Mesendoderm (in vitro differentiated cells): ENCODE data around the gene CFAP70.
"Not testable (repeated sequence)": the region's sequence is repeated elsewhere in the genome, so short reads cannot be mapped to it uniquely, and the experiment has no call there.

Experiments
- DNase-seq: peaks from one replicate; pipeline ENCODE4 v3.0.0; 2013
- H2AK5ac ChIP-seq: 2 replicates; pipeline ENCODE4 v1.6.1; 2013; ENCODE audit warnings: low read length, inconsistent platforms
- H2BK120ac ChIP-seq: 2 replicates; pipeline ENCODE4 v1.6.1; 2013; ENCODE audit warnings: low read depth, mild to moderate bottlenecking, low read length, moderate library complexity, mixed read lengths
- H2BK15ac ChIP-seq: replicated peaks from 2 replicates; pipeline ENCODE4 v1.6.1; 2013; ENCODE audit warnings: low read depth, mild to moderate bottlenecking, moderate library complexity
- H2BK5ac ChIP-seq: 2 replicates; pipeline ENCODE4 v1.6.1; 2013; ENCODE audit warnings: low read length, inconsistent platforms
- H3K18ac ChIP-seq: 2 replicates; pipeline ENCODE4 v1.6.1; 2013; ENCODE audit warnings: mild to moderate bottlenecking, low read length, mixed read lengths
- H3K23ac ChIP-seq: one replicate; pipeline ENCODE4 v1.6.1; 2013; ENCODE audit warnings: low read length
- H3K27ac ChIP-seq: 2 replicates; pipeline ENCODE4 v1.5.1; 2013; ENCODE audit warnings: low read depth, mild to moderate bottlenecking, inconsistent platforms, low read length, moderate library complexity
- H3K27me3 ChIP-seq: 2 replicates; pipeline ENCODE4 v1.6.1; 2013; ENCODE audit warnings: low read length, control low read depth, mild to moderate bottlenecking, inconsistent platforms; ENCODE audit not compliant: insufficient read depth, poor library complexity
- H3K36me3 ChIP-seq: 2 replicates; pipeline ENCODE4 v1.6.1; 2013; ENCODE audit warnings: low read length, inconsistent platforms; ENCODE audit not compliant: control insufficient read depth, insufficient read depth
- H3K4ac ChIP-seq: one replicate; pipeline ENCODE4 v1.6.1; 2013; ENCODE audit warnings: low read depth, mild to moderate bottlenecking, low read length, moderate library complexity
- H3K4me1 ChIP-seq: 2 replicates; pipeline ENCODE4 v1.6.1; 2013; ENCODE audit warnings: low read depth, low read length, inconsistent platforms; ENCODE audit not compliant: control insufficient read depth
- H3K4me2 ChIP-seq: 2 replicates; pipeline ENCODE4 v1.6.1; 2013; ENCODE audit warnings: low read length
- H3K4me3 ChIP-seq: 2 replicates; pipeline ENCODE4 v1.5.1; 2013; ENCODE audit warnings: mild to moderate bottlenecking, low read length
- H3K56ac ChIP-seq: one replicate; pipeline ENCODE4 v1.6.1; 2013; ENCODE audit warnings: low read length
- H3K79me1 ChIP-seq: 2 replicates; pipeline ENCODE4 v1.6.1; 2013; ENCODE audit warnings: low read length, inconsistent platforms
- H3K79me2 ChIP-seq: 2 replicates; pipeline ENCODE4 v1.6.1; 2013; ENCODE audit warnings: mild to moderate bottlenecking, low read length; ENCODE audit not compliant: control insufficient read depth, insufficient read depth
- H3K9ac ChIP-seq: 2 replicates; pipeline ENCODE4 v1.6.1; 2013; ENCODE audit warnings: low read length, inconsistent platforms
- H4K5ac ChIP-seq: one replicate; pipeline ENCODE4 v1.6.1; 2013; ENCODE audit warnings: low read length
- H4K8ac ChIP-seq: one replicate; pipeline ENCODE4 v1.6.1; 2013; ENCODE audit warnings: low read depth, mild to moderate bottlenecking, control low read depth, low read length, moderate library complexity
- WGBS: extraction: QIAGEN DNeasy Blood & Tissue Kit; methylation state at CpG from one replicate; pipeline ENCODE4 v1.1.7; 2013; ENCODE audit warnings: low lambda C conversion rate, missing lambda C conversion rate; ENCODE audit not compliant: insufficient coverage; ENCODE audit errors: extremely low coverage; 5-methylcytosine and 5-hydroxymethylcytosine counted together

The CFAP70 gene

GRCh38 chr10:73404690-73405089 is 46.0 kb upstream of the CFAP70 start:
- Histone ChIP-seq H2BK5ac (no peak overlapping the region), H2BK15ac (no peak overlapping the region), H4K5ac (no peak overlapping the region), H3K56ac (no peak overlapping the region), H3K23ac (no peak overlapping the region), H3K79me2 (peaks cover 13% of the 10 kb centered on the region), H3K4me1 (no peaks in the 10 kb centered on the region), H3K4ac (no peak overlapping the region), H3K4me3 (no peak overlapping the region), H3K9ac (no peak overlapping the region), H2BK120ac (no peak overlapping the region), H2AK5ac (no peak overlapping the region), H3K79me1 (peaks cover 8% of the 10 kb centered on the region), H3K4me2 (no peak overlapping the region), H4K8ac (no peak overlapping the region), H3K27me3 (no peaks in the 10 kb centered on the region), H3K27ac (no peak overlapping the region), H3K18ac (no peak overlapping the region), H3K36me3 (no peaks in the 10 kb centered on the region)
- no peak for DNase-seq
- no CpG with 5 or more reads among the region's 9 CpGs for whole genome bisulfite sequencing

DNA sequence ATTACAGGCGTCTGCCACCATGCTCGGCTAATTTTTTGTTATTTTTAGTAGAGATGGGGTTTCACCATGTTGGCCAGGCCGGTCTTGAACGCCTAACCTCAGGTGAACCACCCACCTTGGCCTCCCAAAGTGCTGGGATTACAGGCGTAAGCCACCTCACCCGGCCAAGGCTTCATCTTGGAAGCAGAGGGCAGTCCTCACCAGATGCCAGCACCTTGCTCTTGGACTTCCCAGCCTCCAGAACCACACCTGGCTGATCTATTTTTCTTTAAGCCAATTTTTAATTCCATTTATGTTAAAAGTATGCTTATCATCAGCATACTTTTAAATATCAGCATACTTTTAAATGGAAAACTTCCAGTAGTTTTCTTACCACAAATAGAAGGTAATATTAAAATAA is 43.0 kb upstream of the CFAP70 start:
- Histone ChIP-seq H3K36me3 (no peaks in the 10 kb centered on the region), H3K4me3 (no peak overlapping the region), H3K27ac (no peak overlapping the region), H3K79me2 (peaks cover 2% of the 10 kb centered on the region), H2AK5ac (no peak overlapping the region), H3K23ac (no peak overlapping the region), H4K5ac (no peak overlapping the region), H3K4me1 (no peaks in the 10 kb centered on the region), H2BK15ac (no peak overlapping the region), H3K56ac (no peak overlapping the region), H3K4ac (no peak overlapping the region), H3K9ac (no peak overlapping the region), H3K27me3 (no peaks in the 10 kb centered on the region), H2BK120ac (no peak overlapping the region), H3K18ac (no peak overlapping the region), H3K4me2 (no peak overlapping the region), H2BK5ac (no peak overlapping the region), H3K79me1 (peaks cover 5% of the 10 kb centered on the region), H4K8ac (no peak overlapping the region)
- WGBS = no CpG with 5 or more reads among the region's 6 CpGs
- no peak for DNase-seq

DNA sequence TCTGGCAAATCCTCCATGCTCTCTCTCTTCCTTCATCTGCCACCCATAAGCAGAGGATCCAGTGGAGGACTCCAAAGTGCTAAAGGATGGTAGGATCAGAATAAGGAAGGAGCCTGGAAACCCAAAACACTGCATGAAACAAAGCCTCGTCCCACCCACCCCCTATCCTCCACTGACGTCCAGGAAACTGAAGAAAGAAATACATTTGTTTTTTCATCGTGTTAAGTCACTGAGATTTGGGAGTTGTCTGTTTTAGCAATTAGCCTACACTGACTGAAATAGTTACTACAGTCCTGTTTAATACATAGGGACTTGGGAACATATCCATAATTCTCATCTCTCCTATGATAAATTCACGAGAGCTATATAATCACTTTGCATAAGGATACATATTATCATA is 40.4 kb upstream of the CFAP70 start:
- Histone ChIP-seq H2AK5ac (no peak overlapping the region), H3K4me2 (no peak overlapping the region), H3K4me1 (no peaks in the 10 kb centered on the region), H3K56ac (no peak overlapping the region), H3K36me3 (no peaks in the 10 kb centered on the region), H3K9ac (no peak overlapping the region), H2BK120ac (no peak overlapping the region), H4K5ac (no peak overlapping the region), H3K18ac (no peak overlapping the region), H4K8ac (no peak overlapping the region), H2BK5ac (no peak overlapping the region), H3K79me1 (peaks cover 5% of the 10 kb centered on the region), H3K4ac (no peak overlapping the region), H3K27me3 (no peaks in the 10 kb centered on the region), H3K79me2 (peaks cover 2% of the 10 kb centered on the region), H3K4me3 (no peak overlapping the region), H3K27ac (no peak overlapping the region), H2BK15ac (no peak overlapping the region), H3K23ac (no peak overlapping the region)
- DNase-seq = no peak
- WGBS = no CpG with 5 or more reads among the region's 4 CpGs

DNA sequence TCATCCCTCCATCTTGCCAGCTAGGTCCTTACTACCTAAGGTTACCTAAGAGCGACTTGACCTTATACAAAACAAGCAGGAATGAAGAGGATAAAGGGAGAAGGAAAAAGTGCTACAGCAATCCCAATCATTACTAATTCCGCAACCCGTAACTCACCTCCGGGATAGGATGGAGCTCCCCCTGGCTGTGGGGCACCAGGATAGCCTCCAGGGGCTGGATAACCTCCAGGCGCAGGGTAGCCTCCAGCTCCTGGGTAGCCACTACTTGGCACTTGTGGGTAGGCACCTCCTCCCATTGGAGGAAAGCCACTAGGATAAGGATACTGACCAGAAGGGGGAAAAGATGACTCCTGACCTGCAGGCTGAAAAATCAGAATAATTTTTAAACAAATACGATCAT is 39.4 kb upstream of the CFAP70 start:
- H2AK5ac ChIP-seq = no peak overlapping the region
- no peaks in the 10 kb centered on the region for H3K27me3 ChIP-seq
- H3K56ac ChIP-seq = no peak overlapping the region
- H2BK5ac ChIP-seq = no peak overlapping the region
- no peak overlapping the region for H3K18ac ChIP-seq
- H3K4me2 ChIP-seq = no peak overlapping the region
- peaks cover 3% of the 10 kb centered on the region for H3K79me1 ChIP-seq
- no peaks in the 10 kb centered on the region for H3K36me3 ChIP-seq
- no peak overlapping the region for H4K5ac ChIP-seq
- H2BK15ac ChIP-seq = no peak overlapping the region
- H3K4ac ChIP-seq = no peak overlapping the region
- no peak overlapping the region for H4K8ac ChIP-seq
- no peak overlapping the region for H2BK120ac ChIP-seq
- no peaks in the 10 kb centered on the region for H3K4me1 ChIP-seq
- peak; percentile 47 for DNase-seq
- H3K4me3 ChIP-seq = no peak overlapping the region
- H3K23ac ChIP-seq = no peak overlapping the region
- H3K9ac ChIP-seq = no peak overlapping the region
- WGBS = no CpG with 5 or more reads among the region's 6 CpGs
- no peak overlapping the region for H3K27ac ChIP-seq
- no peaks in the 10 kb centered on the region for H3K79me2 ChIP-seq

DNA sequence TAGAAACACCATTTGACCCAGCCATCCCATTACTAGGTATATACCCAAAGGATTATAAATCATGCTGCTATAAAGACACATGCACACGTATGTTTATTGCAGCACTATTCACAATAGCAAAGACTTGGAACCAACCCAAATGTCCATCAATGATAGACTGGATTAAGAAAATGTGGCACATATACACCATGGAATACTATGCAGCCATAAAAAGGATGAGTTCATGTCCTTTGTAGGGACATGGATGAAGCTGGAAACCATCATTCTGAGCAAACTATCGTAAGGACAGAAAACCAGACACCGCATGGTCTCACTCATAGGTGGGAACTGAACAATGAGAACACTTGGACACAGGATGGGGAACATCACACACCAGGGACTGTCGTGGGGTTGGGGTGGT is 35.7 kb upstream of the CFAP70 start:
- WGBS = no CpG with 5 or more reads among the region's 4 CpGs
- H3K23ac ChIP-seq, H4K5ac ChIP-seq, H3K27ac ChIP-seq, H3K4me2 ChIP-seq, H3K9ac ChIP-seq, H3K4ac ChIP-seq, H3K79me1 ChIP-seq, H3K18ac ChIP-seq, H3K27me3 ChIP-seq, H2AK5ac ChIP-seq, H3K56ac ChIP-seq, H3K79me2 ChIP-seq, H3K4me1 ChIP-seq, H2BK15ac ChIP-seq, H2BK5ac ChIP-seq, H2BK120ac ChIP-seq, DNase-seq, H3K4me3 ChIP-seq, H4K8ac ChIP-seq, H3K36me3 ChIP-seq: not testable (repeated sequence)

- H2AK5ac ChIP-seq = no peak overlapping the region
- no peak overlapping the region for H3K27ac ChIP-seq
- H3K79me1 ChIP-seq = no peaks in the 10 kb centered on the region
- H3K4ac ChIP-seq = no peak overlapping the region
- no peaks in the 10 kb centered on the region for H3K79me2 ChIP-seq
- H3K4me3 ChIP-seq = no peak overlapping the region
- DNase-seq = no peak
- no peak overlapping the region for H3K9ac ChIP-seq
- no peak overlapping the region for H2BK120ac ChIP-seq
- no peak overlapping the region for H3K18ac ChIP-seq
- H3K27me3 ChIP-seq = no peaks in the 10 kb centered on the region
- H3K36me3 ChIP-seq = no peaks in the 10 kb centered on the region
- H3K4me1 ChIP-seq = no peaks in the 10 kb centered on the region
- H4K5ac ChIP-seq = no peak overlapping the region
- no peak overlapping the region for H2BK15ac ChIP-seq
- H4K8ac ChIP-seq = no peak overlapping the region
- H3K23ac ChIP-seq = no peak overlapping the region
- no CpG with 5 or more reads among the region's 4 CpGs for WGBS
- no peak overlapping the region for H3K56ac ChIP-seq
- no peak overlapping the region for H2BK5ac ChIP-seq
- no peak overlapping the region for H3K4me2 ChIP-seq
Observed at GRCh38 chr10:73388228-73388627, 29.6 kb upstream of the CFAP70 start.
